Activated T-cell treated with anti-CD3 and anti-CD28 coated beads, Interleukin-2, amount 50 U/mL, for 72 hours (primary cell): Measurements from ENCODE around the gene SLC30A7. TPM values are rescaled to one million over a fixed set of nuclear protein-coding genes. Genes with fewer than 3 reads are reported as not detected.
"Not testable (repeated sequence)": the region's sequence is repeated elsewhere in the genome, so short reads cannot be mapped to it uniquely, and the experiment has no call there.

Source experiments
- ATAC-seq, 2 donors: fragments of 150-1000 bp; cut with Tn5 transposase; replicated peaks in 1 of 2; 2 replicates each; pipeline ENCODE4 v1.10.0; 2021; ENCODE audit warnings: moderate library complexity in 2 of 2, mild to moderate bottlenecking in 1 of 2
- DNase-seq, 2 donors: peaks; one replicate each; pipeline ENCODE4 v3.0.0; 2021 to 2022; ENCODE audit warnings: mixed read lengths in 1 of 2
- H3K27ac Mint-ChIP-seq: one replicate; pipeline ENCODE4 v1.8.0; 2022; ENCODE audit warnings: mild to moderate bottlenecking, moderate library complexity, mixed read lengths
- H3K27me3 Mint-ChIP-seq: one replicate; pipeline ENCODE4 v1.8.0; 2022; ENCODE audit warnings: low read depth, mixed read lengths
- H3K36me3 Mint-ChIP-seq, 2 donors: one replicate each; pipeline ENCODE4 v1.8.0; 2022; ENCODE audit warnings: mixed read lengths in 2 of 2, mild to moderate bottlenecking in 1 of 2; ENCODE audit not compliant: insufficient read depth in 2 of 2
- H3K4me1 Mint-ChIP-seq: one replicate; pipeline ENCODE4 v1.8.0; 2022; ENCODE audit warnings: low read depth, mixed read lengths
- H3K4me3 Mint-ChIP-seq, 2 donors: one replicate each; pipeline ENCODE4 v1.8.0; 2022; ENCODE audit warnings: mild to moderate bottlenecking in 2 of 2, mixed read lengths in 2 of 2, moderate library complexity in 2 of 2
- H3K9me3 Mint-ChIP-seq, 2 donors: one replicate each; pipeline ENCODE4 v1.8.0; 2022; ENCODE audit warnings: mixed read lengths in 2 of 2
- total RNA-seq, 2 donors: library from RNA; stranded (reverse); gene quantifications; one replicate each; pipeline ENCODE4 v1.2.3, GENCODE V29; 2022

The SLC30A7 gene
- total RNA-seq = 10 to 100 TPM; 39.3 to 48.7 TPM

- Mint-ChIP-seq H3K27me3 (no peaks in the 10 kb centered on the region), H3K4me1 (peaks cover 61% of the 10 kb centered on the region), H3K9me3 (peaks cover 4 to 5% of the 10 kb centered on the region in 2 donors), H3K36me3 (peaks cover 15 to 29% of the 10 kb centered on the region in 2 donors), H3K4me3 (peak within 1 kb of the TSS; percentile 95 to 99), H3K27ac (peak within 1 kb of the TSS; percentile 94)
- ATAC-seq (peak; percentile 82 to 84), DNase-seq (peak; percentile 97 to 99)
Measured at GRCh38 chr1:100895540-100896480, at the start of gene SLC30A7. Gene SLC30A7 (plus strand): TSS chr1:100896090. CDS start chr1:100896263, 173 bp downstream.

GRCh38 chr1:100847361-100848082 is 48.4 kb upstream of the SLC30A7 start:
- Mint-ChIP-seq H3K4me3 (no peak overlapping the region), H3K4me1 (no peaks in the 10 kb centered on the region), H3K27ac (no peak overlapping the region), H3K36me3 (peaks cover 0 to 3% of the 10 kb centered on the region in 2 donors), H3K27me3 (peaks cover 25% of the 10 kb centered on the region), H3K9me3 (peaks cover under 1 to 1% of the 10 kb centered on the region in 2 donors)
- no peak for ATAC-seq
- DNase-seq = no peak

- no peaks in the 10 kb centered on the region for H3K36me3 Mint-ChIP-seq
- ATAC-seq (no peak), DNase-seq (no peak)
- no peak overlapping the region for H3K4me3 Mint-ChIP-seq
- H3K9me3 Mint-ChIP-seq = peaks cover 0 to 1% of the 10 kb centered on the region in 2 donors
- no peak overlapping the region for H3K27ac Mint-ChIP-seq
- peaks cover 10% of the 10 kb centered on the region for H3K27me3 Mint-ChIP-seq
- no peaks in the 10 kb centered on the region for H3K4me1 Mint-ChIP-seq
Measured at GRCh38 chr1:100851726-100852125, 44.2 kb upstream of the SLC30A7 start.

GRCh38 chr1:100852976-100853375 is 42.9 kb upstream of the SLC30A7 start:
- Mint-ChIP-seq H3K27ac (no peak overlapping the region), H3K4me3 (no peak overlapping the region), H3K9me3 (peaks cover 0 to 1% of the 10 kb centered on the region in 2 donors), H3K27me3 (peaks cover 7% of the 10 kb centered on the region), H3K4me1 (no peaks in the 10 kb centered on the region), H3K36me3 (no peaks in the 10 kb centered on the region)
- ATAC-seq (no peak), DNase-seq (no peak)

- H3K27me3 Mint-ChIP-seq, H3K27ac Mint-ChIP-seq, H3K9me3 Mint-ChIP-seq, H3K4me1 Mint-ChIP-seq, H3K36me3 Mint-ChIP-seq, DNase-seq, H3K4me3 Mint-ChIP-seq, ATAC-seq: not testable (repeated sequence)
Measured at GRCh38 chr1:100855116-100855515, 40.8 kb upstream of the SLC30A7 start.

- Mint-ChIP-seq H3K36me3 (no peaks in the 10 kb centered on the region), H3K27me3 (no peaks in the 10 kb centered on the region), H3K4me3 (no peak overlapping the region), H3K9me3 (peaks cover 0 to 1% of the 10 kb centered on the region in 2 donors), H3K27ac (no peak overlapping the region), H3K4me1 (no peaks in the 10 kb centered on the region)
- DNase-seq (no peak), ATAC-seq (no peak)
Measured at GRCh38 chr1:100860397-100860991, 35.4 kb upstream of the SLC30A7 start.

- Mint-ChIP-seq H3K4me1 (no peaks in the 10 kb centered on the region), H3K36me3 (no peaks in the 10 kb centered on the region), H3K27me3 (no peaks in the 10 kb centered on the region), H3K4me3 (no peak overlapping the region), H3K27ac (no peak overlapping the region), H3K9me3 (no peaks in the 10 kb centered on the region)
- DNase-seq = no peak
- no peak for ATAC-seq
Measured at GRCh38 chr1:100861379-100861778, 34.5 kb upstream of the SLC30A7 start.

- no peak overlapping the region for H3K4me3 Mint-ChIP-seq
- no peak overlapping the region for H3K27ac Mint-ChIP-seq
- H3K9me3 Mint-ChIP-seq = no peaks in the 10 kb centered on the region
- no peaks in the 10 kb centered on the region for H3K4me1 Mint-ChIP-seq
- H3K36me3 Mint-ChIP-seq = no peaks in the 10 kb centered on the region
- no peak for DNase-seq
- ATAC-seq = no peak
- no peaks in the 10 kb centered on the region for H3K27me3 Mint-ChIP-seq
Measured at GRCh38 chr1:100862591-100862990, 33.3 kb upstream of the SLC30A7 start.

- no peak for ATAC-seq
- Mint-ChIP-seq H3K4me3 (no peak overlapping the region), H3K9me3 (no peaks in the 10 kb centered on the region), H3K4me1 (no peaks in the 10 kb centered on the region), H3K27ac (no peak overlapping the region), H3K27me3 (no peaks in the 10 kb centered on the region), H3K36me3 (no peaks in the 10 kb centered on the region)
- no peak for DNase-seq
Measured at GRCh38 chr1:100866041-100866900, 29.6 kb upstream of the SLC30A7 start.

GRCh38 chr1:100866901-100867206 is 29.0 kb upstream of the SLC30A7 start:
- Mint-ChIP-seq H3K36me3 (no peaks in the 10 kb centered on the region), H3K27me3 (no peaks in the 10 kb centered on the region), H3K4me3 (no peak overlapping the region), H3K27ac (no peak overlapping the region), H3K9me3 (no peaks in the 10 kb centered on the region), H3K4me1 (no peaks in the 10 kb centered on the region)
- no peak for DNase-seq
- no peak for ATAC-seq

GRCh38 chr1:100868364-100868995 is 27.4 kb upstream of the SLC30A7 start:
- DNase-seq = no peak
- ATAC-seq = no peak
- no peaks in the 10 kb centered on the region for H3K27me3 Mint-ChIP-seq
- H3K9me3 Mint-ChIP-seq = no peaks in the 10 kb centered on the region
- no peaks in the 10 kb centered on the region for H3K36me3 Mint-ChIP-seq
- H3K27ac Mint-ChIP-seq = no peak overlapping the region
- no peak overlapping the region for H3K4me3 Mint-ChIP-seq
- H3K4me1 Mint-ChIP-seq = no peaks in the 10 kb centered on the region

- Mint-ChIP-seq H3K27me3 (no peaks in the 10 kb centered on the region), H3K36me3 (no peaks in the 10 kb centered on the region), H3K9me3 (no peaks in the 10 kb centered on the region), H3K4me1 (no peaks in the 10 kb centered on the region), H3K27ac (no peak overlapping the region), H3K4me3 (no peak overlapping the region)
- DNase-seq (no peak), ATAC-seq (no peak)
Measured at GRCh38 chr1:100869996-100870395, 25.9 kb upstream of the SLC30A7 start.
